ENCODE results near the gene UGP2. TPM values are rescaled to one million over a fixed set of nuclear protein-coding genes. Genes with fewer than 3 reads are reported as not detected.

The UGP2 gene
- polyA plus RNA-seq, 2 donors, result 75.3 to 79.9 TPM

DNA sequence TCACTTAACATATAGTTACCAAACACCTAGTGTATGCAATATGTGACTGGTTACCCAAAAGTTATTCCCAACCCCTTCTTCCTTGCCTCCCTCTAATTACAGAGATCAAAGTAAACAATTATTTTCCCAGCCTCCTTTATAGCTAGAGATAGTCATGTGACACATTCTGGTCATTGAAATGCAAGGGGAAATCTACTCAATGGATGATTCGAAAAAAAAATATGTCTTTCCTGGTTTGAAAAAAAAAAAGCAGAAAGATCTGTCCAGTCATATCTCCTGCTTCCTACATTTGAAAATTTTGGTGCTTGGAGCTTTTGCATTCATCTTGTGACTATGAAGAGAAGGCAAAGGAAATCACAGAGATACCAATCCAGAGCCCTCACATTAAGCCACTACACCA is 27.6 kb upstream of the UGP2 start:
- Histone ChIP-seq H3K9me3 (ENCODE audit: control insufficient read depth in 2 of 2, insufficient read depth in 1 of 2, low read depth in 1 of 2, low read length in 1 of 2) (no peaks in the 10 kb centered on the region), H3K27ac (ENCODE audit: low read depth in 2 of 2, low read length in 1 of 2) (no peak overlapping the region), H3K4me1 (ENCODE audit: control insufficient read depth in 2 of 2, insufficient read depth in 2 of 2, low read length in 1 of 2) (no peaks in the 10 kb centered on the region), H3K36me3 (ENCODE audit: control insufficient read depth in 2 of 2, insufficient read depth in 2 of 2, low read length in 1 of 2) (no peaks in the 10 kb centered on the region), H3K27me3 (ENCODE audit: control insufficient read depth in 1 of 2, insufficient read depth in 2 of 2, low read length in 2 of 2) (no peaks in the 10 kb centered on the region), H3K4me3 (ENCODE audit: low read depth in 1 of 2, low read length in 2 of 2) (no peak overlapping the region)
- WGBS, 2 donors, result 64 to 67% methylated on average over 1 of the region's 1 CpG

DNA sequence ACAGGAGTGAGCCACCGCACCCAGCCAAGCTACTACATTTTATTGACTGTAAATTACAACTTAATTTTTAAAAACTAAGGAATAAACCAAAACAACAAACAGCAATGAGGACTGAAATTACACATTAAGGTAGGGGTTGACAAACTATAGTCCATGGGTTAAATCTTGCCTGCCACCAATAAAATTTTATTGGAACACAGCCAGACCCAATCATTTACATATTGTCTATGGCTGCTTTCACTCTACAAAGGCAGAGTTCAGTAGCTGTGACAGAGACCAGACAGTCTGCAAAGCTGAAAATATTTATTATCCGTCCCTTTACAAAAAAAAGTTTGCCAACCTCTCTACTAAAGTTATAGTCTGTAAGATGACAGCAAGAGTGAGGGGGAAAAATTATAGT is 24.3 kb upstream of the UGP2 start:
- Histone ChIP-seq H3K9me3 (ENCODE audit: control insufficient read depth in 2 of 2, insufficient read depth in 1 of 2, low read depth in 1 of 2, low read length in 1 of 2) (no peaks in the 10 kb centered on the region), H3K4me1 (ENCODE audit: control insufficient read depth in 2 of 2, insufficient read depth in 2 of 2, low read length in 1 of 2) (no peaks in the 10 kb centered on the region), H3K36me3 (ENCODE audit: control insufficient read depth in 2 of 2, insufficient read depth in 2 of 2, low read length in 1 of 2) (no peaks in the 10 kb centered on the region), H3K27ac (ENCODE audit: low read depth in 2 of 2, low read length in 1 of 2) (no peak overlapping the region), H3K27me3 (ENCODE audit: control insufficient read depth in 1 of 2, insufficient read depth in 2 of 2, low read length in 2 of 2) (no peaks in the 10 kb centered on the region), H3K4me3 (ENCODE audit: low read depth in 1 of 2, low read length in 2 of 2) (no peak overlapping the region)
- 54 to 74% methylated on average over 2 of the region's 2 CpGs for WGBS, 2 donors

GRCh38 chr2:63818271-63818670 is 23.4 kb upstream of the UGP2 start:
- Histone ChIP-seq H3K4me3 (ENCODE audit: low read depth in 1 of 2, low read length in 2 of 2) (no peak overlapping the region), H3K36me3 (ENCODE audit: control insufficient read depth in 2 of 2, insufficient read depth in 2 of 2, low read length in 1 of 2) (no peaks in the 10 kb centered on the region), H3K27me3 (ENCODE audit: control insufficient read depth in 1 of 2, insufficient read depth in 2 of 2, low read length in 2 of 2) (no peaks in the 10 kb centered on the region), H3K4me1 (ENCODE audit: control insufficient read depth in 2 of 2, insufficient read depth in 2 of 2, low read length in 1 of 2) (no peaks in the 10 kb centered on the region), H3K9me3 (ENCODE audit: control insufficient read depth in 2 of 2, insufficient read depth in 1 of 2, low read depth in 1 of 2, low read length in 1 of 2) (no peaks in the 10 kb centered on the region), H3K27ac (ENCODE audit: low read depth in 2 of 2, low read length in 1 of 2) (no peak overlapping the region)
- 78 to 87% methylated on average over 2 of the region's 2 CpGs for WGBS, 2 donors

DNA sequence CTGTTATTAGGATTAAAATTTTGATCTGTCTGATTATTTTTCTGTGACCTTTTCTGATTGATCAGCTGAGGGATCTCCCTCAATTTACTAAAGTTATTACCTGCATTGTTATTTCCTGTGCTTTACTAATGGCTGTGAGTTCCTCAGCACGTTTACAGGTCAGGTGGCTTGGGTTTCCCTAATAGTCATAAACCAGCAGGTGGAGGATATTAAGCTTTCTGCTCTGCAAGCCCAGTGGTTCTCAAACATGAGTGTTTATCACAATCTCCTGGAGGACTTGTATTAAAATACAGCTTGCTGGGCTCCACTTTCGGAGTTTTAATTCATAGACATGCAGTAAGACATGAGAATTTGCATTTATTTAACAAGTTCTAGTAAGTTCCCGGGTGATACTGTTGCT is 22.4 kb upstream of the UGP2 start:
- H3K4me3 ChIP-seq (ENCODE audit: low read depth in 1 of 2, low read length in 2 of 2), result no peak overlapping the region
- no peaks in the 10 kb centered on the region for H3K27me3 ChIP-seq (ENCODE audit: control insufficient read depth in 1 of 2, insufficient read depth in 2 of 2, low read length in 2 of 2)
- no peaks in the 10 kb centered on the region for H3K36me3 ChIP-seq (ENCODE audit: control insufficient read depth in 2 of 2, insufficient read depth in 2 of 2, low read length in 1 of 2)
- H3K9me3 ChIP-seq (ENCODE audit: control insufficient read depth in 2 of 2, insufficient read depth in 1 of 2, low read depth in 1 of 2, low read length in 1 of 2), result no peaks in the 10 kb centered on the region
- 70 to 74% methylated on average over 3 of the region's 3 CpGs for WGBS, 2 donors
- H3K4me1 ChIP-seq (ENCODE audit: control insufficient read depth in 2 of 2, insufficient read depth in 2 of 2, low read length in 1 of 2), result no peaks in the 10 kb centered on the region
- no peak overlapping the region for H3K27ac ChIP-seq (ENCODE audit: low read depth in 2 of 2, low read length in 1 of 2)

DNA sequence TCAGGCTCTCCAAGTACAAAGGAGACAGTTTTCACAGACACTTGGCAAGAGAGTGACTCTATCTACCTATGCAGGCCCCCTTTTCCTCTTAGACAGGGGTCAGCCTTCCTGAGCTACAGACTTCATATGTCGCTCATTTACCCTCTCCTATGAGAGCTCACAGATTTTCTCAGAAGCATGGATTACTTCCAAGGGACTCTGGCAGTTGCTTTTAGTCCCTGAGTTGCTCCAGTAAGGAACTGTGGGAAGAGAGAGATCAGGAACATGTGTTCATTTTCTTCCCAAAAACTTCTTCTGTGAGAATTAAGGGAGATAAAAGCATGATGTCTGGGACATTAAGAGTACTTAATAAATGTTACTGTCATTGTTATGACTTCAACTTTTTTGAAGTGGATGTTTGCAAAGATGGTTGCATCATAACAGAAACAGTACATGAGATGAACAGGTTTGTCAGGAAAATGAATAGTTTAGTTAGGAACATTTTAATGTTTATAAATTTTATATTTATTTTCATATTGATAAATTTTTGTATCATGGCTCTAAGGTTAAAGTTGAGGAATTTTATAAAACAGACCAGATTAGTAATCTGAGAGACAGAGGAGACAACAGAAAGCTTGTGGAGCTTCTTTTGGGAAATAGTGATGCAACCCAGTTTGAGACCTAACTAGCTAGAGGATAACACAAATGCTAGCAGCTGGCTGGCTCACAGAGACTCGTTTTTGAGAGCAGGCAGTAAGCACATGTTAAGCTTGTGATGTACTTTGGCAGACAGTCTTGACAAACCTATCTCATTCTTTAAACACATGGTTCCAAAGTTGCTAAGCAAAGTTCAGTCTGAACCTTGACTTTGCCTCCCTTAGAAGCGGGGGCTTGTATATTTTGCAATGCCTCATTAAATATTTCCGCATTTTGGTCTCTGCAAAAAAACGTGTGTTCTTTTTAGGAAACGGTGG is 21.7 kb upstream of the UGP2 start:
- Histone ChIP-seq H3K36me3 (ENCODE audit: control insufficient read depth in 2 of 2, insufficient read depth in 2 of 2, low read length in 1 of 2) (no peaks in the 10 kb centered on the region), H3K4me3 (ENCODE audit: low read depth in 1 of 2, low read length in 2 of 2) (no peak overlapping the region), H3K27ac (ENCODE audit: low read depth in 2 of 2, low read length in 1 of 2) (no peak overlapping the region), H3K9me3 (ENCODE audit: control insufficient read depth in 2 of 2, insufficient read depth in 1 of 2, low read depth in 1 of 2, low read length in 1 of 2) (no peaks in the 10 kb centered on the region), H3K4me1 (ENCODE audit: control insufficient read depth in 2 of 2, insufficient read depth in 2 of 2, low read length in 1 of 2) (no peaks in the 10 kb centered on the region), H3K27me3 (ENCODE audit: control insufficient read depth in 1 of 2, insufficient read depth in 2 of 2, low read length in 2 of 2) (no peaks in the 10 kb centered on the region)
- WGBS, 2 donors, result 61 to 62% methylated on average over 6 of the region's 6 CpGs

- Histone ChIP-seq H3K4me1 (ENCODE audit: control insufficient read depth in 2 of 2, insufficient read depth in 2 of 2, low read length in 1 of 2) (no peaks in the 10 kb centered on the region), H3K4me3 (ENCODE audit: low read depth in 1 of 2, low read length in 2 of 2) (no peak overlapping the region), H3K27ac (ENCODE audit: low read depth in 2 of 2, low read length in 1 of 2) (no peak overlapping the region), H3K9me3 (ENCODE audit: control insufficient read depth in 2 of 2, insufficient read depth in 1 of 2, low read depth in 1 of 2, low read length in 1 of 2) (no peaks in the 10 kb centered on the region), H3K27me3 (ENCODE audit: control insufficient read depth in 1 of 2, insufficient read depth in 2 of 2, low read length in 2 of 2) (no peaks in the 10 kb centered on the region), H3K36me3 (ENCODE audit: control insufficient read depth in 2 of 2, insufficient read depth in 2 of 2, low read length in 1 of 2) (no peaks in the 10 kb centered on the region)
- 95 to 96% methylated on average over 1 of the region's 1 CpG for WGBS, 2 donors
Measured at GRCh38 chr2:63820969-63821368, 20.7 kb upstream of the UGP2 start.

DNA sequence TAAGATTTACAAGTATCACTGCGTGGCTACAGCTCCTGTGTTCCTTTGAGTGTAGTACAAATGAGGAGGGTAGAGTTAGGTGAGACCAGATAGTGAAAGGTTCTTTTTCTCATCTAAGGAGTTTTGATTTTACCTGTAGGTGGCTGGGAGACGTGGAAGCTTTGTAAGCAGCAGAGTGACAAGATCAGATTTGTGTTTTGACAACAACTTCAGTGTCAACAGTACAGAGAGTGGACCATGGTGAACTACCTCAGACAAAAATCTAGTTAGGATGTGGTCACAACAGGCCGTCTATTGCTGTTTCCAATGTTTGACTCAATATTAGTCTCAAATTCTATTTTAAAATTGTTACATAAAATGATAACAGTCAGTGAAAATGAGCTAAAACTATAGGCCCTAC is 20.3 kb upstream of the UGP2 start:
- H3K27ac ChIP-seq (ENCODE audit: low read depth in 2 of 2, low read length in 1 of 2), result no peak overlapping the region
- H3K27me3 ChIP-seq (ENCODE audit: control insufficient read depth in 1 of 2, insufficient read depth in 2 of 2, low read length in 2 of 2), result no peaks in the 10 kb centered on the region
- H3K4me1 ChIP-seq (ENCODE audit: control insufficient read depth in 2 of 2, insufficient read depth in 2 of 2, low read length in 1 of 2), result no peaks in the 10 kb centered on the region
- H3K36me3 ChIP-seq (ENCODE audit: control insufficient read depth in 2 of 2, insufficient read depth in 2 of 2, low read length in 1 of 2), result no peaks in the 10 kb centered on the region
- no peaks in the 10 kb centered on the region for H3K9me3 ChIP-seq (ENCODE audit: control insufficient read depth in 2 of 2, insufficient read depth in 1 of 2, low read depth in 1 of 2, low read length in 1 of 2)
- no peak overlapping the region for H3K4me3 ChIP-seq (ENCODE audit: low read depth in 1 of 2, low read length in 2 of 2)
- 89% methylated on average over 3 of the region's 3 CpGs for WGBS, 2 donors

GRCh38 chr2:63822478-63822877 is 19.2 kb upstream of the UGP2 start:
- no peak overlapping the region for H3K4me3 ChIP-seq (ENCODE audit: low read depth in 1 of 2, low read length in 2 of 2)
- no peak overlapping the region for H3K27ac ChIP-seq (ENCODE audit: low read depth in 2 of 2, low read length in 1 of 2)
- no peaks in the 10 kb centered on the region for H3K9me3 ChIP-seq (ENCODE audit: control insufficient read depth in 2 of 2, insufficient read depth in 1 of 2, low read depth in 1 of 2, low read length in 1 of 2)
- H3K27me3 ChIP-seq (ENCODE audit: control insufficient read depth in 1 of 2, insufficient read depth in 2 of 2, low read length in 2 of 2), result no peaks in the 10 kb centered on the region
- WGBS, 2 donors, result 94 to 97% methylated on average over 3 of the region's 3 CpGs
- no peaks in the 10 kb centered on the region for H3K4me1 ChIP-seq (ENCODE audit: control insufficient read depth in 2 of 2, insufficient read depth in 2 of 2, low read length in 1 of 2)
- H3K36me3 ChIP-seq (ENCODE audit: control insufficient read depth in 2 of 2, insufficient read depth in 2 of 2, low read length in 1 of 2), result no peaks in the 10 kb centered on the region

DNA sequence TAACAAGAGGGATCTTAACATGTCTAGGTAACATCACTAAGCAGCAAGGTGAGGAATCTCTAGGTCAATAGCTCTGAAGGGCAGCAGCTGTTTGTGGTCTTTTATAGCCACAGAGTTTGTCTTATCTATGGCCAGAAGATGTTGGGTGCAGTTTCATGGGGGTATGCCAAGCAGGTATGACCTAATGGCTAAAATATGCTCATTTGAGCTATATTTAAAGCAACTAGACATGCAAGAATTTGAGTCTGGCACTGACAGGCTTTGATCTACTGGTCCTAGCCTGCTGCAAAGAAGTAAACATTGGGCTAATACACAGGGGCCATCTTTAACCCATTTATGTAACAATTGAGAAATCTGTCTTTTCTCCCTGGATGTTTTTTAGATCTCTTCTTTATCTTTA is 13.9 kb upstream of the UGP2 start:
- Histone ChIP-seq H3K9me3 (ENCODE audit: control insufficient read depth in 2 of 2, insufficient read depth in 1 of 2, low read depth in 1 of 2, low read length in 1 of 2) (no peaks in the 10 kb centered on the region), H3K4me1 (ENCODE audit: control insufficient read depth in 2 of 2, insufficient read depth in 2 of 2, low read length in 1 of 2) (no peaks in the 10 kb centered on the region), H3K36me3 (ENCODE audit: control insufficient read depth in 2 of 2, insufficient read depth in 2 of 2, low read length in 1 of 2) (no peaks in the 10 kb centered on the region), H3K27ac (ENCODE audit: low read depth in 2 of 2, low read length in 1 of 2) (no peak overlapping the region), H3K27me3 (ENCODE audit: control insufficient read depth in 1 of 2, insufficient read depth in 2 of 2, low read length in 2 of 2) (no peaks in the 10 kb centered on the region), H3K4me3 (ENCODE audit: low read depth in 1 of 2, low read length in 2 of 2) (no peak overlapping the region)

DNA sequence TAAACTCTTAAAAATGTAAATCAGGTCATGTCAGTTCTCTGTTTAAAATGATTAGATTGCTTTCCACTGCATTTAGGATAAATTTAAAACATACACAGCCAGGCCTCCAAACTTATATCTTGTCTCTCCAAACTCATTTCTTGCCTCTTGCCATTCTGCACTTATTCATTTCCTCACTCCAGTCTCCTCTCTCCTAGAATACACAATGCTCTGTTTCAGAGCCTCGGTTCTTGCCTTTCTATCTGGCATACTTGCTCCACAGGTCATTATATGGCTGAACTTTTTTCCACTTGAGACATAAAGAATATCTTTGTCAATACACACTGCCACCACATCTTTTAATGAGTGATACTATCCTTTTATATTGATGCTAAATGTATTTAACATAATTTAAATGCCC is 10.5 kb upstream of the UGP2 start:
- 76 to 88% methylated on average over 1 of the region's 1 CpG for WGBS, 2 donors
- Histone ChIP-seq H3K4me1 (ENCODE audit: control insufficient read depth in 2 of 2, insufficient read depth in 2 of 2, low read length in 1 of 2) (no peaks in the 10 kb centered on the region), H3K36me3 (ENCODE audit: control insufficient read depth in 2 of 2, insufficient read depth in 2 of 2, low read length in 1 of 2) (no peaks in the 10 kb centered on the region), H3K9me3 (ENCODE audit: control insufficient read depth in 2 of 2, insufficient read depth in 1 of 2, low read depth in 1 of 2, low read length in 1 of 2) (no peaks in the 10 kb centered on the region), H3K27me3 (ENCODE audit: control insufficient read depth in 1 of 2, insufficient read depth in 2 of 2, low read length in 2 of 2) (no peaks in the 10 kb centered on the region), H3K27ac (ENCODE audit: low read depth in 2 of 2, low read length in 1 of 2) (no peak overlapping the region), H3K4me3 (ENCODE audit: low read depth in 1 of 2, low read length in 2 of 2) (no peak overlapping the region)

Measured in esophagus (tissue), 2 donors.